H1 (cell line): ENCODE results near the gene OR7G2.

Source experiments
- CHD2 ChIP-seq: IDR thresholded peaks from 2 replicates; pipeline ENCODE4 v1.6.1; 2012; ENCODE audit warnings: low read length, improper control_type of control experiment
- ZNF274 ChIP-seq: IDR thresholded peaks from 2 replicates; pipeline ENCODE4 v1.7.0; 2012; ENCODE audit warnings: low read length, borderline replicate concordance; ENCODE audit errors: extremely low read depth

GRCh38 chr19:9107375-9107774 lies at the start of gene OR7G2:
- TF ChIP-seq ZNF274 (no peak), CHD2 (no peak)
